HepG2 (cell line): ENCODE measurements around the gene TRPV6. TPM values are rescaled to one million over a fixed set of nuclear protein-coding genes. Genes with fewer than 3 reads are reported as not detected.

Experiments used
- ATAC-seq: fragments of 200-7000 bp; cut with Tn5 transposase; 3 replicates; pipeline ENCODE4 v1.9.1; 2020; ENCODE audit warnings: mild to moderate bottlenecking, moderate library complexity
- Bru-seq: library from RNA; stranded (reverse); fragments of 400-500 nt; gene quantifications from one replicate; lab custom pipeline; 2021; lab: Mats Ljungman, UMichigan
- BruChase-seq, 2 experiments: library from RNA; stranded (reverse); fragments of 400-500 nt; gene quantifications; one replicate each; lab custom pipeline; 2021; lab: Mats Ljungman, UMichigan
- BruUV-seq: library from RNA; stranded (reverse); fragments of 400-500 nt; replicated peaks from 2 replicates; lab custom pipeline; 2021; lab: Mats Ljungman, UMichigan
- CTCF ChIA-PET: fragments of 300-600 bp; formaldehyde crosslinking; extraction: SDS; loops from one replicate; lab custom pipeline; 2021; ENCODE audit warnings: low total read pairs, inconsistent platforms, low intra/inter-chr PET ratio; lab: Yijun Ruan, JAX
- POLR2A ChIA-PET: fragments of 350-600 bp; sonication (Branson Sonifier 250); formaldehyde crosslinking; loops from one replicate; lab custom pipeline; 2020; ENCODE audit warnings: antibody characterized with exemption, inconsistent platforms; lab: Yijun Ruan, JAX
- DNase-seq: peaks from one replicate; pipeline ENCODE4 v3.0.0-alpha.2; 2015; ENCODE audit warnings: low spot score
- FAIRE-seq: peaks from 3 replicates; lab custom pipeline; 2011; peaks lifted over from hg19 to GRCh38; lab: Jason Lieb, UNC
- H2AFZ ChIP-seq: one replicate; pipeline ENCODE4 v1.6.1; 2011; ENCODE audit warnings: low read length, inconsistent platforms
- H3K27ac ChIP-seq: fragments of 300-600 bp; 3 replicates; pipeline ENCODE4 v1.8.0; 2011; ENCODE audit warnings: mixed run types, mild to moderate bottlenecking, mixed read lengths, low read length, inconsistent platforms; ENCODE audit not compliant: insufficient read depth; ENCODE audit errors: extremely low read length
- H3K27me3 ChIP-seq, 2 experiments: fragments of 200-600 bp in 1 of 2; 2 replicates in 1 of 2; 3 replicates in 1 of 2; pipeline versions ENCODE4 v1.6.0 to v1.8.0; 2011; ENCODE audit warnings: low read length in 2 of 2, mild to moderate bottlenecking in 2 of 2, moderate library complexity in 2 of 2, inconsistent platforms in 1 of 2; ENCODE audit not compliant: insufficient read depth in 2 of 2, control insufficient read depth in 1 of 2
- H3K36me3 ChIP-seq, 2 experiments: fragments of 200-600 bp in 1 of 2; replicated peaks in 1 of 2; 2 replicates in 1 of 2; 3 replicates in 1 of 2; pipeline versions ENCODE4 v1.5.1 to v1.8.0; 2011; ENCODE audit warnings: low read length in 2 of 2, inconsistent platforms in 1 of 2; ENCODE audit not compliant: insufficient read depth in 2 of 2, control insufficient read depth in 1 of 2
- H3K4me1 ChIP-seq: 2 replicates; pipeline ENCODE4 v1.5.1; 2012; ENCODE audit warnings: low read length, inconsistent platforms; ENCODE audit not compliant: insufficient read depth
- H3K4me2 ChIP-seq: 2 replicates; pipeline ENCODE4 v1.6.0; 2011; ENCODE audit warnings: low read depth, low read length, inconsistent platforms
- H3K4me3 ChIP-seq, 3 experiments: fragments of 200-600 bp in 1 of 3; sonication (generic), shearing (Covaris generic) in 1 of 3; replicated peaks in 1 of 3; 2 replicates each; pipeline ENCODE4 v1.5.1; 2011 to 2016; ENCODE audit warnings: low read length in 3 of 3, inconsistent platforms in 2 of 3, low read depth in 2 of 3, mild to moderate bottlenecking in 2 of 3, control low read depth in 1 of 3, mixed read lengths in 1 of 3; ENCODE audit not compliant: insufficient read depth in 1 of 3
- H3K79me2 ChIP-seq: one replicate; pipeline ENCODE4 v1.6.1; 2011; ENCODE audit warnings: low read length, inconsistent platforms; ENCODE audit not compliant: insufficient read depth
- H3K9ac ChIP-seq: 2 replicates; pipeline ENCODE4 v1.6.0; 2011; ENCODE audit warnings: mild to moderate bottlenecking, low read depth, low read length, inconsistent platforms; ENCODE audit not compliant: insufficient read depth
- H3K9me3 ChIP-seq: 2 replicates; pipeline ENCODE4 v1.5.1; 2012; ENCODE audit warnings: mild to moderate bottlenecking, low read length
- H4K20me1 ChIP-seq: 2 replicates; pipeline ENCODE4 v1.6.0; 2011; ENCODE audit warnings: inconsistent platforms, mild to moderate bottlenecking, low read length, moderate library complexity; ENCODE audit not compliant: insufficient read depth
- FOSL2 ChIP-seq: sonication (generic); formaldehyde crosslinking; IDR thresholded peaks from 2 replicates; pipeline ENCODE4 v1.4.0; 2020; ENCODE audit warnings: missing genetic modification reagents
- PAX8 ChIP-seq: sonication (generic); formaldehyde crosslinking; IDR thresholded peaks from 2 replicates; pipeline ENCODE4 v1.8.0; 2022; ENCODE audit warnings: mild to moderate bottlenecking, missing genetic modification reagents, borderline replicate concordance
- ZFYVE20 ChIP-seq: sonication (generic); formaldehyde crosslinking; IDR thresholded peaks from 2 replicates; pipeline ENCODE4 v1.8.0; 2023; ENCODE audit warnings: low read depth, mild to moderate bottlenecking, moderate library complexity, missing genetic modification reagents, borderline replicate concordance
- ZNF282 ChIP-seq: fragments of 450-650 bp; IDR thresholded peaks from 2 replicates; pipeline ENCODE4 v1.6.1; 2018; ENCODE audit not compliant: partially characterized antibody
- ZNF557 ChIP-seq: sonication (generic); formaldehyde crosslinking; IDR thresholded peaks from 2 replicates; pipeline ENCODE4 v1.4.0; 2020; ENCODE audit warnings: missing genetic modification reagents
- WGBS: methylation state at CpG from one replicate; pipeline ENCODE4 v1.1.6; 2017; ENCODE audit warnings: low lambda C conversion rate; 5-methylcytosine and 5-hydroxymethylcytosine counted together
- in situ Hi-C: cut with HindIII; loops from 2 replicates; pipeline ENCODE4 v1.10.0; 2017; ENCODE audit warnings: low pct_unique_long_range_greater_than_20kb; ENCODE audit not compliant: extremely low pct_ligation_motif_present
- intact Hi-C: fragments of 100-400 bp; cut with micrococcal nuclease; formaldehyde crosslinking; loops from one replicate; pipeline ENCODE4 v1.10.0; 2022; ENCODE audit not compliant: unreplicated experiment
- long read RNA-seq, 2 experiments: library from RNA in 1 of 2; library from polyadenylated mRNA in 1 of 2; stranded (forward) in 1 of 2; unstranded in 1 of 2; transcript quantifications; one replicate each; pipeline ENCODE4 v2.0.0, GENCODE V29; 2019 to 2022
- polyA minus RNA-seq, 3 experiments: library from RNA; depleted of rRNA, polyadenylated mRNA; stranded (reverse); fragments of >200 nt; gene quantifications; 2 replicates each; pipeline ENCODE4 v1.2.3, GENCODE V29; 2011; ENCODE audit warnings: low replicate concordance in 1 of 3
- polyA plus RNA-seq, 8 experiments: library from polyadenylated mRNA; depleted of rRNA in 3 of 8; stranded (reverse) in 7 of 8; unstranded in 1 of 8; fragments of >200 nt; fragmentation: Illumina TruSeq in 4 of 8; extraction: Trizol in 4 of 8; gene quantifications; 2 replicates each; pipeline versions ENCODE4 v1.2.1 to v1.2.3, GENCODE V29; 2011 to 2016; ENCODE audit warnings: low read depth in 4 of 8, missing spikeins in 1 of 8, mixed read lengths in 1 of 8; ENCODE audit not compliant: insufficient read depth in 1 of 8
- total RNA-seq, 5 experiments: library from RNA; depleted of rRNA; stranded (reverse); fragments of >200 nt; fragmentation: Illumina TruSeq; extraction: Trizol; gene quantifications; 2 replicates each; pipeline ENCODE4 v1.2.3, GENCODE V29; 2016; ENCODE audit warnings: low read depth in 1 of 5
- TF ChIP-seq, protein P1 (sequence below): sonication (generic); formaldehyde crosslinking; IDR thresholded peaks from 2 replicates; pipeline ENCODE4 v1.9.0; 2021; ENCODE audit warnings: missing genetic modification reagents, borderline replicate concordance
- TF ChIP-seq, protein P2 (sequence below): IDR thresholded peaks from 2 replicates; pipeline ENCODE4 v1.6.1; 2018; ENCODE audit warnings: missing genetic modification reagents, mild to moderate bottlenecking, missing compliant biosample characterization
- TF ChIP-seq, protein P3 (sequence below): sonication (generic); formaldehyde crosslinking; IDR thresholded peaks from 2 replicates; pipeline ENCODE4 v1.4.0; 2020; ENCODE audit warnings: mild to moderate bottlenecking, missing genetic modification reagents
- TF ChIP-seq, protein P4 (sequence below): sonication (generic); formaldehyde crosslinking; IDR thresholded peaks from 2 replicates; pipeline ENCODE4 v1.4.0; 2020; ENCODE audit warnings: missing genetic modification reagents

The TRPV6 gene
- total RNA-seq (2016; rRNA removed; fragmentation: Illumina TruSeq; extraction: Trizol) (not detected in 2 replicates), polyA plus RNA-seq (2011; rRNA removed) (not detected in 2 replicates), polyA minus RNA-seq (2011; rRNA and poly(A)+ RNA removed; ENCODE audit: low replicate concordance) (not detected in 2 replicates), Bru-seq, nascent RNA (percentile 7 among the genes with signal in this experiment), BruChase-seq, experiment 1, labeled RNA remaining after a 6-hour chase (not detected), BruChase-seq, experiment 2, labeled RNA remaining after a 2-hour chase (percentile 10 among the genes with signal in this experiment)
- not detected in 2 replicates for total RNA-seq (2016; cell fraction: cytosol; rRNA removed; fragmentation: Illumina TruSeq; extraction: Trizol; ENCODE audit: low read depth)
- not detected in 2 replicates for total RNA-seq (2016; cell fraction: insoluble cytoplasmic fraction; rRNA removed; fragmentation: Illumina TruSeq; extraction: Trizol)
- total RNA-seq (2016; cell fraction: membrane; rRNA removed; fragmentation: Illumina TruSeq; extraction: Trizol) = not detected in 2 replicates
- total RNA-seq (2016; cell fraction: nucleus; rRNA removed; fragmentation: Illumina TruSeq; extraction: Trizol) = not detected in 2 replicates
- polyA plus RNA-seq (2011; cell fraction: cytosol; rRNA removed) = not detected in 2 replicates
- polyA plus RNA-seq (2011; cell fraction: nucleus; rRNA removed) = 0.05 TPM in 1 of 2 replicates, not detected in the other
- not detected in 2 replicates for polyA plus RNA-seq (2012)
- not detected in 2 replicates for polyA plus RNA-seq (2016; cell fraction: cytosol; fragmentation: Illumina TruSeq; extraction: Trizol; ENCODE audit: low read depth)
- not detected in 2 replicates for polyA plus RNA-seq (2016; cell fraction: insoluble cytoplasmic fraction; fragmentation: Illumina TruSeq; extraction: Trizol; ENCODE audit: low read depth)
- not detected in 2 replicates for polyA plus RNA-seq (2016; cell fraction: membrane; fragmentation: Illumina TruSeq; extraction: Trizol; ENCODE audit: low read depth)
- not detected in 2 replicates for polyA plus RNA-seq (2016; cell fraction: nucleus; fragmentation: Illumina TruSeq; extraction: Trizol; ENCODE audit: insufficient read depth, low read depth)
- not detected in 2 replicates for polyA minus RNA-seq (2011; cell fraction: cytosol; rRNA and poly(A)+ RNA removed)
- under 0.01 TPM in 1 of 2 replicates, not detected in the other for polyA minus RNA-seq (2011; cell fraction: nucleus; rRNA and poly(A)+ RNA removed)
- long read RNA-seq, experiment 1 = 0 reads
- long read RNA-seq, experiment 2 = 0 reads

GRCh38 chr7:142885311-142886230 is at the start of gene TRPV6:
Gene TRPV6, minus strand, starts transcription at chr7:142885745.
- ChIA-PET CTCF (no interaction called here), POLR2A (no interaction called here)
- Histone ChIP-seq H3K36me3 (no peaks in the 10 kb centered on the region), H3K4me1 (no peaks in the 10 kb centered on the region), H2AFZ (no peak within 1 kb of the TSS), H4K20me1 (no peaks in the 10 kb centered on the region), H3K9ac (no peak within 1 kb of the TSS), H3K79me2 (no peaks in the 10 kb centered on the region), H3K27me3 (peaks cover 0 to 11% of the 10 kb centered on the region in 2 experiments; a peak in 3 of 5 replicates), H3K27ac (no peak within 1 kb of the TSS), H3K9me3 (no peaks in the 10 kb centered on the region), H3K4me2 (no peak within 1 kb of the TSS), H3K4me3 (no peak within 1 kb of the TSS)
- DNase-seq = no peak
- in situ Hi-C loops (no loop called here), intact Hi-C loops (loop anchor here (10.0 kb wide), 1 partner anchor 119 kb away; no protein-coding TSS in a partner anchor)
- no peak for FAIRE-seq
- BruUV-seq = no TSS peak
- 35% methylated on average over 3 of the region's 16 CpGs for WGBS
- no peak; the same call in 1 of the 3 replicates for ATAC-seq
- TF ChIP-seq ZFYVE20 (CRISPR knock-in tag) = no peak
- TF ChIP-seq, protein P1, sequence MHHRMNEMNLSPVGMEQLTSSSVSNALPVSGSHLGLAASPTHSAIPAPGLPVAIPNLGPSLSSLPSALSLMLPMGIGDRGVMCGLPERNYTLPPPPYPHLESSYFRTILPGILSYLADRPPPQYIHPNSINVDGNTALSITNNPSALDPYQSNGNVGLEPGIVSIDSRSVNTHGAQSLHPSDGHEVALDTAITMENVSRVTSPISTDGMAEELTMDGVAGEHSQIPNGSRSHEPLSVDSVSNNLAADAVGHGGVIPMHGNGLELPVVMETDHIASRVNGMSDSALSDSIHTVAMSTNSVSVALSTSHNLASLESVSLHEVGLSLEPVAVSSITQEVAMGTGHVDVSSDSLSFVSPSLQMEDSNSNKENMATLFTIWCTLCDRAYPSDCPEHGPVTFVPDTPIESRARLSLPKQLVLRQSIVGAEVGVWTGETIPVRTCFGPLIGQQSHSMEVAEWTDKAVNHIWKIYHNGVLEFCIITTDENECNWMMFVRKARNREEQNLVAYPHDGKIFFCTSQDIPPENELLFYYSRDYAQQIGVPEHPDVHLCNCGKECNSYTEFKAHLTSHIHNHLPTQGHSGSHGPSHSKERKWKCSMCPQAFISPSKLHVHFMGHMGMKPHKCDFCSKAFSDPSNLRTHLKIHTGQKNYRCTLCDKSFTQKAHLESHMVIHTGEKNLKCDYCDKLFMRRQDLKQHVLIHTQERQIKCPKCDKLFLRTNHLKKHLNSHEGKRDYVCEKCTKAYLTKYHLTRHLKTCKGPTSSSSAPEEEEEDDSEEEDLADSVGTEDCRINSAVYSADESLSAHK (CRISPR knock-in tag) = no peak
- no peak for TF ChIP-seq ZNF282
- TF ChIP-seq, protein P2, sequence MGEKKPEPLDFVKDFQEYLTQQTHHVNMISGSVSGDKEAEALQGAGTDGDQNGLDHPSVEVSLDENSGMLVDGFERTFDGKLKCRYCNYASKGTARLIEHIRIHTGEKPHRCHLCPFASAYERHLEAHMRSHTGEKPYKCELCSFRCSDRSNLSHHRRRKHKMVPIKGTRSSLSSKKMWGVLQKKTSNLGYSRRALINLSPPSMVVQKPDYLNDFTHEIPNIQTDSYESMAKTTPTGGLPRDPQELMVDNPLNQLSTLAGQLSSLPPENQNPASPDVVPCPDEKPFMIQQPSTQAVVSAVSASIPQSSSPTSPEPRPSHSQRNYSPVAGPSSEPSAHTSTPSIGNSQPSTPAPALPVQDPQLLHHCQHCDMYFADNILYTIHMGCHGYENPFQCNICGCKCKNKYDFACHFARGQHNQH (CRISPR knock-in tag) = no peak
- TF ChIP-seq PAX8 (CRISPR knock-in tag) = no peak
- no peak for TF ChIP-seq FOSL2 (CRISPR knock-in tag)
- TF ChIP-seq, protein P3, sequence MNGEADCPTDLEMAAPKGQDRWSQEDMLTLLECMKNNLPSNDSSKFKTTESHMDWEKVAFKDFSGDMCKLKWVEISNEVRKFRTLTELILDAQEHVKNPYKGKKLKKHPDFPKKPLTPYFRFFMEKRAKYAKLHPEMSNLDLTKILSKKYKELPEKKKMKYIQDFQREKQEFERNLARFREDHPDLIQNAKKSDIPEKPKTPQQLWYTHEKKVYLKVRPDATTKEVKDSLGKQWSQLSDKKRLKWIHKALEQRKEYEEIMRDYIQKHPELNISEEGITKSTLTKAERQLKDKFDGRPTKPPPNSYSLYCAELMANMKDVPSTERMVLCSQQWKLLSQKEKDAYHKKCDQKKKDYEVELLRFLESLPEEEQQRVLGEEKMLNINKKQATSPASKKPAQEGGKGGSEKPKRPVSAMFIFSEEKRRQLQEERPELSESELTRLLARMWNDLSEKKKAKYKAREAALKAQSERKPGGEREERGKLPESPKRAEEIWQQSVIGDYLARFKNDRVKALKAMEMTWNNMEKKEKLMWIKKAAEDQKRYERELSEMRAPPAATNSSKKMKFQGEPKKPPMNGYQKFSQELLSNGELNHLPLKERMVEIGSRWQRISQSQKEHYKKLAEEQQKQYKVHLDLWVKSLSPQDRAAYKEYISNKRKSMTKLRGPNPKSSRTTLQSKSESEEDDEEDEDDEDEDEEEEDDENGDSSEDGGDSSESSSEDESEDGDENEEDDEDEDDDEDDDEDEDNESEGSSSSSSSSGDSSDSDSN (CRISPR knock-in tag) = no peak
- TF ChIP-seq, protein P4, sequence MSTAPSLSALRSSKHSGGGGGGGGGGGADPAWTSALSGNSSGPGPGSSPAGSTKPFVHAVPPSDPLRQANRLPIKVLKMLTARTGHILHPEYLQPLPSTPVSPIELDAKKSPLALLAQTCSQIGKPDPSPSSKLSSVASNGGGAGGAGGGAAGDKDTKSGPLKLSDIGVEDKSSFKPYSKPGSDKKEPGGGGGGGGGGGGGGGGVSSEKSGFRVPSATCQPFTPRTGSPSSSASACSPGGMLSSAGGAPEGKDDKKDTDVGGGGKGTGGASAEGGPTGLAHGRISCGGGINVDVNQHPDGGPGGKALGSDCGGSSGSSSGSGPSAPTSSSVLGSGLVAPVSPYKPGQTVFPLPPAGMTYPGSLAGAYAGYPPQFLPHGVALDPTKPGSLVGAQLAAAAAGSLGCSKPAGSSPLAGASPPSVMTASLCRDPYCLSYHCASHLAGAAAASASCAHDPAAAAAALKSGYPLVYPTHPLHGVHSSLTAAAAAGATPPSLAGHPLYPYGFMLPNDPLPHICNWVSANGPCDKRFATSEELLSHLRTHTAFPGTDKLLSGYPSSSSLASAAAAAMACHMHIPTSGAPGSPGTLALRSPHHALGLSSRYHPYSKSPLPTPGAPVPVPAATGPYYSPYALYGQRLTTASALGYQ = no peak
- no peak for TF ChIP-seq ZNF557
